GM12878 (cell line): Measurements from ENCODE around the gene MAMDC2.

Source experiments
- BMI1 ChIP-seq: fragments of 450-650 bp; IDR thresholded peaks from 2 replicates; pipeline ENCODE4 v1.6.1; 2016; ENCODE audit warnings: mild to moderate bottlenecking, moderate library complexity, borderline replicate concordance
- BRCA1 ChIP-seq: IDR thresholded peaks from 2 replicates; pipeline ENCODE4 v1.6.1; 2011; ENCODE audit warnings: low read depth, low read length, improper control_type of control experiment
- CBX5 ChIP-seq: sonication (generic); IDR thresholded peaks from 2 replicates; pipeline ENCODE4 v1.6.1; 2016; ENCODE audit warnings: low read depth, moderate library complexity, mild to moderate bottlenecking, inconsistent platforms
- EZH2 ChIP-seq: IDR thresholded peaks from 2 replicates; pipeline ENCODE4 v1.6.1; 2012; ENCODE audit warnings: low read depth, mild to moderate bottlenecking, control low read depth, inconsistent platforms, low read length, borderline replicate concordance; ENCODE audit not compliant: control insufficient read depth
- HDAC2 ChIP-seq: fragments of 200-600 bp; sonication (generic); IDR thresholded peaks from 2 replicates; pipeline ENCODE4 v1.6.1; 2017
- NFIC ChIP-seq: IDR thresholded peaks from 2 replicates; pipeline ENCODE4 v1.6.1; 2012; ENCODE audit warnings: low read depth, mild to moderate bottlenecking, inconsistent platforms, low read length, moderate library complexity
- POLR2AphosphoS5 ChIP-seq: IDR thresholded peaks from 2 replicates; pipeline ENCODE4 v1.6.1; 2011; ENCODE audit warnings: mild to moderate bottlenecking, low read length, inconsistent platforms
- RAD21 ChIP-seq: IDR thresholded peaks from 2 replicates; pipeline ENCODE4 v1.6.1; 2011; ENCODE audit warnings: mild to moderate bottlenecking, low read depth, low read length, moderate library complexity; ENCODE audit not compliant: insufficient read depth
- RCOR1 ChIP-seq: conservative IDR thresholded peaks from 2 replicates; pipeline ENCODE4 v1.6.1; 2012; ENCODE audit warnings: low read depth, low read length, improper control_type of control experiment
- TAF1 ChIP-seq: IDR thresholded peaks from 2 replicates; pipeline ENCODE4 v1.6.1; 2011; ENCODE audit warnings: mild to moderate bottlenecking, low read depth, low read length, borderline replicate concordance
- TARDBP ChIP-seq: IDR thresholded peaks from 2 replicates; pipeline ENCODE4 v1.6.1; 2016; ENCODE audit warnings: borderline replicate concordance
- ZNF274 ChIP-seq: IDR thresholded peaks from one replicate; pipeline ENCODE4 v1.8.0; 2011; ENCODE audit not compliant: insufficient read length, insufficient read depth
- TF ChIP-seq, protein P1 (sequence below), 3 experiments: IDR thresholded peaks in 2 of 3; conservative IDR thresholded peaks in 1 of 3; 2 replicates each; pipeline ENCODE4 v1.5.1; 2011; ENCODE audit warnings: low read depth in 3 of 3, low read length in 3 of 3, mild to moderate bottlenecking in 3 of 3, control low read depth in 2 of 3, moderate library complexity in 2 of 3, inconsistent platforms in 1 of 3, mixed read lengths in 1 of 3; ENCODE audit not compliant: control insufficient read depth in 2 of 3, insufficient read depth in 1 of 3; ENCODE audit errors: extremely low read depth in 1 of 3
- TF ChIP-seq, protein P2 (sequence below): fragments of 450-650 bp; IDR thresholded peaks from 2 replicates; pipeline ENCODE4 v1.6.1; 2016; ENCODE audit warnings: mild to moderate bottlenecking, moderate library complexity, borderline replicate concordance

DNA sequence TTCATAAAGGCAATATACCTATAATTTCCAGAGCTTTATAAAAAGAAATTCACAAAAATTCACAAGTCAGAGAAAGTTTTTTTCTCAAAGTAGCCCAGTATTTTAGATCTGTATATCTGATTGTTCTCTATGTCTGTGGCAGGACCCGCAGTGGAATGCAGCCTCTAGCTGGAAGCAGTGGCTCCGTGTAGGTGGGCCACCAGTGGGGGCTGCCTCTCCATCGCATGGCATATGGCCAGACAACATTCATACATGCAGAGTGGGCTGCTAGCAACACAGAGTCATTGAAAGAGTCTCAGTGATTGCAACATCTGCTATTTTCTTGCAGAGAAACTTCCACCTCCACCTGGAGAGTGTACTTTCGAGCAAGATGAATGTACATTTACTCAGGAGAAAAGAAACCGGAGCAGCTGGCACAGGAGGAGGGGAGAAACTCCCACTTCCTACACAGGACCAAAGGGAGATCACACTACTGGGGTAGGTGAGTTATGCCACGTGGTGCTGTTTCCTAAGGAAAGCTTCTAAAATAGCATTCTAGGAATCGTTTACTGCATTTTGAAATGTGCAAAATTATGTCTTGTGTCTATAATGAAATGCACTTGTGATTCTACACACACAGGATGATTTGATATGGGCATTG lies 126.6 kb downstream of the MAMDC2 start:
- TF ChIP-seq, protein P1, sequence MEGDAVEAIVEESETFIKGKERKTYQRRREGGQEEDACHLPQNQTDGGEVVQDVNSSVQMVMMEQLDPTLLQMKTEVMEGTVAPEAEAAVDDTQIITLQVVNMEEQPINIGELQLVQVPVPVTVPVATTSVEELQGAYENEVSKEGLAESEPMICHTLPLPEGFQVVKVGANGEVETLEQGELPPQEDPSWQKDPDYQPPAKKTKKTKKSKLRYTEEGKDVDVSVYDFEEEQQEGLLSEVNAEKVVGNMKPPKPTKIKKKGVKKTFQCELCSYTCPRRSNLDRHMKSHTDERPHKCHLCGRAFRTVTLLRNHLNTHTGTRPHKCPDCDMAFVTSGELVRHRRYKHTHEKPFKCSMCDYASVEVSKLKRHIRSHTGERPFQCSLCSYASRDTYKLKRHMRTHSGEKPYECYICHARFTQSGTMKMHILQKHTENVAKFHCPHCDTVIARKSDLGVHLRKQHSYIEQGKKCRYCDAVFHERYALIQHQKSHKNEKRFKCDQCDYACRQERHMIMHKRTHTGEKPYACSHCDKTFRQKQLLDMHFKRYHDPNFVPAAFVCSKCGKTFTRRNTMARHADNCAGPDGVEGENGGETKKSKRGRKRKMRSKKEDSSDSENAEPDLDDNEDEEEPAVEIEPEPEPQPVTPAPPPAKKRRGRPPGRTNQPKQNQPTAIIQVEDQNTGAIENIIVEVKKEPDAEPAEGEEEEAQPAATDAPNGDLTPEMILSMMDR (IDR thresholded peaks at IDR 0.05 in 2 of 3, conservative IDR thresholded peaks at IDR 0.05 in 1 of 3; ENCODE audit: control insufficient read depth in 2 of 3, extremely low read depth in 1 of 3, insufficient read depth in 1 of 3, low read depth in 3 of 3, low read length in 3 of 3), result no peak
- TF ChIP-seq CBX5 (no peak), POLR2AphosphoS5 (no peak), NFIC (no peak), RAD21 (no peak), TARDBP (no peak), TAF1 (no peak), ZNF274 (no peak), EZH2 (no peak), BMI1 (no peak), RCOR1 (no peak), BRCA1 (no peak), HDAC2 (no peak)
- TF ChIP-seq, protein P2, sequence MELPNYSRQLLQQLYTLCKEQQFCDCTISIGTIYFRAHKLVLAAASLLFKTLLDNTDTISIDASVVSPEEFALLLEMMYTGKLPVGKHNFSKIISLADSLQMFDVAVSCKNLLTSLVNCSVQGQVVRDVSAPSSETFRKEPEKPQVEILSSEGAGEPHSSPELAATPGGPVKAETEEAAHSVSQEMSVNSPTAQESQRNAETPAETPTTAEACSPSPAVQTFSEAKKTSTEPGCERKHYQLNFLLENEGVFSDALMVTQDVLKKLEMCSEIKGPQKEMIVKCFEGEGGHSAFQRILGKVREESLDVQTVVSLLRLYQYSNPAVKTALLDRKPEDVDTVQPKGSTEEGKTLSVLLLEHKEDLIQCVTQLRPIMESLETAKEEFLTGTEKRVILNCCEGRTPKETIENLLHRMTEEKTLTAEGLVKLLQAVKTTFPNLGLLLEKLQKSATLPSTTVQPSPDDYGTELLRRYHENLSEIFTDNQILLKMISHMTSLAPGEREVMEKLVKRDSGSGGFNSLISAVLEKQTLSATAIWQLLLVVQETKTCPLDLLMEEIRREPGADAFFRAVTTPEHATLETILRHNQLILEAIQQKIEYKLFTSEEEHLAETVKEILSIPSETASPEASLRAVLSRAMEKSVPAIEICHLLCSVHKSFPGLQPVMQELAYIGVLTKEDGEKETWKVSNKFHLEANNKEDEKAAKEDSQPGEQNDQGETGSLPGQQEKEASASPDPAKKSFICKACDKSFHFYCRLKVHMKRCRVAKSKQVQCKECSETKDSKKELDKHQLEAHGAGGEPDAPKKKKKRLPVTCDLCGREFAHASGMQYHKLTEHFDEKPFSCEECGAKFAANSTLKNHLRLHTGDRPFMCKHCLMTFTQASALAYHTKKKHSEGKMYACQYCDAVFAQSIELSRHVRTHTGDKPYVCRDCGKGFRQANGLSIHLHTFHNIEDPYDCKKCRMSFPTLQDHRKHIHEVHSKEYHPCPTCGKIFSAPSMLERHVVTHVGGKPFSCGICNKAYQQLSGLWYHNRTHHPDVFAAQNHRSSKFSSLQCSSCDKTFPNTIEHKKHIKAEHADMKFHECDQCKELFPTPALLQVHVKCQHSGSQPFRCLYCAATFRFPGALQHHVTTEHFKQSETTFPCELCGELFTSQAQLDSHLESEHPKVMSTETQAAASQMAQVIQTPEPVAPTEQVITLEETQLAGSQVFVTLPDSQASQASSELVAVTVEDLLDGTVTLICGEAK, result no peak
